ENCODE results near the gene OR5K3.

OR5K3 gene

DNA sequence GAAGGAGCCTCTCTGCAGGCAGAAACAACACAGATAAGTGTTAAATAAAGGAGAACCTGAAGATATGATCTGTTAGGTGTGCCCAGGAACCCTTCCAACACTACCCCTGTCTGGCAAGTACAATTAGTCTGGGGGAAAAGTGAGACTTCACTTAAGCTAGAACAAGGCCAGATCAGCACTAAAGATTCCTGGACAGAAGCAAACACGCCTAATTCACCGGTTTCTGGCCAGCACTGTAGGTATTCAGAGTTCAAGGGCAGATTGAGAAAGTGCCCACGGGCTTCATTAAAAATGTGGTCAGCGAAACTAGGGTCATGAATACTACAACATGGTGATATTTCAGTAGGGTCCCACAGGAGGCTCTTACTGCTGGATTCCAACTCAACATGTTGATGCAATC is 43.9 kb downstream of the OR5K3 start:
- no peak for DNase-seq

DNA sequence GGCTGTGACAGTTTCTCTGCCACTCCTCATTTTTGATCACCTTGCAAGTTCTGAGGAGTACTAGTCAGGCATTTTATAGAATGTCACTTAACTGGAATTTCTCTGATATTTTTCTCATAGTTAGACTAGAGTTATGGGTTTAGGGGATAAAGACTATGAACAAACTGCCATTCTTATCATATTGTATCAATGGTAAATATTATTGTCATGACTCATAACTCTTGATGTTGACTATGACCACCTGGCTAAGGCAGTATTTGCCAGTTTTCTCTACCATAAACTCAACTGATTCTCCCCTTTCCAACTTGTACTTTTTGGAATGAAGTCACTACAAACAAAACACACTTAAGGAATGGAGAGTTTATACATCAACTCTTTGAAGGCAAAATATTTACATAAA is 49.8 kb downstream of the OR5K3 start:
- DNase-seq: no peak
